GM21390 (cell line): ENCODE data around the gene SLIT3.
"Not testable (repeated sequence)": the region's sequence is repeated elsewhere in the genome, so short reads cannot be mapped to it uniquely, and the experiment has no call there.

Experiments used
- ATAC-seq: cut with Tn5 transposase; IDR thresholded peaks from one replicate; pipeline ENCODE4 v1.9.1; 2021; ENCODE audit not compliant: unreplicated experiment

The SLIT3 gene

GRCh38 chr5:169223595-169223953 lies 77.4 kb downstream of the SLIT3 start:
- ATAC-seq = no peak

- no peak for ATAC-seq
Measured at GRCh38 chr5:169222934-169223594, 77.9 kb downstream of the SLIT3 start.

- ATAC-seq = no peak
Measured at GRCh38 chr5:169221519-169221918, 79.4 kb downstream of the SLIT3 start.

GRCh38 chr5:169219961-169220360 lies 81.0 kb downstream of the SLIT3 start:
- ATAC-seq = no peak

DNA sequence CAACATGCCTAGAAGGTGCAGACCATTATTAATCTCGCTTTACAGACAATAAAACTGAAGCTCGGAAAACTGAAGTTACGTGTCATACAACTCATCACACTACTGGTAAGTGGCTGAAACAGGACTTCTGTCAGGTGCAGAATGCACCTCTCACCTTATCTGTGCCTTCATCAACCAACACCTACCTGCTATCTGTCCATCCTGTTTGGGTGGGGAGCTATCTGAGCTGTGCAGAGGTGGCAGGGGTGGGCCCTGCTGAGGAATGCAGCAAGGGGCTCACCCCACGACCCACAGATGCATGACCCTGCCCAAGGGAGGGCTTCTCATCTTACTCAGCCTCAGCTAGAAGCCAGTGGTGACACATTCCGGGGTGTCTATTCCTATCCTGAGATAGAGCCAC lies 81.6 kb downstream of the SLIT3 start:
- ATAC-seq = no peak

DNA sequence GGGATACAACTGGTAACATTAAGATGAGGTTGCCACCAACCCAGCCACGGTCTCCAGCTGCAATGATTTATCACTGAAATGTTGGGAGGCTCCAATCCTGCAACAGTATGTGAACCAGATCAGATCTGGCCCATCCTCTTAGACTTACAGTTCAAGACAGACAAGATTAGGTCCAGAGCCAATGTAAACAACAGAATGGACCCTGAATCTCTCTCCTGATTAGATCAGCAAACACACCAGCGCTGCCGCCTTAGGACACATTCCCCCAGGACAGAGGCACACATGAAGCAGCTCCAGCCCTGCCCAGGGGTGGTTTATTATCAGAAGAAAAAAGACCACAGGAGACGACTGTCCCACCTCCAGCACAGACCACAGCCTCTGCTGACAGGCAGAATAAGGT lies 82.1 kb downstream of the SLIT3 start:
- ATAC-seq = no peak

GRCh38 chr5:169218176-169218575 lies 82.8 kb downstream of the SLIT3 start:
- ATAC-seq = no peak

DNA sequence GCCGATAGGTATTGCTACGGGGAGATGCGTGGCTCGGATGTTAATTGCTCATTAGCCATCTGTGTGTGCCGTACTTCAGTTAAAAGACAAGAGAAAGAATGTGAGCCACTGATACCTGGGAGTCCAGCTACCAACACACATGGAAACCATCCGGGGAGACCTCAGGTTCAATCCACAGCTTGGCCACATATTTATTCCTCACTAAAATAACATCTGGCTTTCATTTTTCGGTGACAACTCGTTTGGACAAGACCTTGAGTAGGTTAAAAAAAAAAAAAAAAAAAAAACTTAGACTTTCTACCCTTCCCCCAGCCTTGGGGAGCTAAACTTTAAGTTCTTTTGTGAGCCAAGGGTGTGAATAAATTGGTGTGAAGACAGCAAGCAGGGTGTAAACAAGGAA lies 84.1 kb downstream of the SLIT3 start:
- ATAC-seq = no peak

DNA sequence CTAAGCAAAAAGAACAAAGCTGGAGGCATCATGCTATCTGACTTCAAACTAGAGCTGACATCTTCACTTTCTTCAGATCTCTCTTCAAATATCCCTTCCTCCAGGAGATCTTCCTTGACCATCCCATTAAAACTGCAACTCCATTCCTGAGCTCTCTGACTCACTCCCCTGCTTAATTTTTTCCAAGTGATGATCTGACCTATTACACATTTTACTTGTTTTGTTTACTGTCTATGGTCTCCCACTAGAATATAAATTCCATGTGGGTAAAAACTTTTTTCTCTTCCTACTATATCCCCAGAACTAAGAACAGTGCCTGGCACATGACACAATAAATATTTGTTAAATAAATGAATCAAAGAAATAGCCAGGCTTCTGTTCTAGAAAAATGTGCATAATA lies 87.5 kb downstream of the SLIT3 start:
- ATAC-seq = no peak

- ATAC-seq = not testable (repeated sequence)
Measured at GRCh38 chr5:169211761-169212160, 89.2 kb downstream of the SLIT3 start.

DNA sequence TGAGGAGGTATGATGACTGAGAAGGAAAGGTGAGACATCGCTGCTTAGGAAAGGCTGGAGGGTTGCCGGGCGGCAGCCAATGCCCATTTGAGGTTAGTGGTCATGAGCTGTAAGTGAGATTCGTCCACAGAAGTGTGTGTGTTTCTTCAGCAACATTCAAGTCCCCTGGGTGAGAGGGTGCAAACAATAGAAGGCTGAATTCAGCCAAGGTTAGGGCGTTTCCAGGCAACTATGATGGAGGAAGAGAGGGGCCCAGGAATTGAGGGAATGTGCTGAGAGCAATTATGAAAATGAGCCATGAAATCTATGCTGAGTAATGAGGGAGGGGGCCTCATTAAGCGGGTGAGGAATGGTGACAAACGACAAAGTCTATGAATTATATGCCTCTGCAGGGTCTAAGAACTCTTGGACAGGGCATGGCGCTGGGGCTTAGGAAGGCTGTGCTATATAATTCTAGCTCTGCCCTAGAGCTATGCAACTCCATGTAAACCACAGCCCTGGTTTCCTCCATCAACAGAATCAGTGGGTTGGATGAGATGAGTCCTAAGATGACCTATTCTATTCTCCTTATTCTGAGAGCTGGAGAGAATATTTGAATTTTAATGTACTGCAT lies 96.0 kb downstream of the SLIT3 start:
- no peak for ATAC-seq

GRCh38 chr5:169202969-169203368 lies 98.0 kb downstream of the SLIT3 start:
- no peak for ATAC-seq

DNA sequence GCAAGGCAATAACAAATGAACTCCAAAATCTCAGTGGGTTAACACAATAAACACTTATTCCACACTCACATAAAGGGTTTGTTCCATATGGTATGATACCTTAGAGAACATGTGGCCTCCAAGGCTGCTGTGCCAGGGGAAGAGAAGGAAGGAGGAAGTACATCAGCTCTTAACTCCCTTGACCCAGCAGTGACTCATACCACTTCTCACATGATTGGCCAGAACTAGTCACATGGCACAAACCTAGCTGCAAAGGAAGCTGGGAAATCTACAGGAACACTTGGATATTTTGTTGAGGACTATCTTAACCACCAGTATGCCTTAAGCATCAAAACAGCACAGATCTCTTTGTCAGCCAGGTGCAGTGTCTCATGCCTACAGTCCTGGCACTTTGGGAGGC lies 99.3 kb downstream of the SLIT3 start:
- no peak for ATAC-seq

DNA sequence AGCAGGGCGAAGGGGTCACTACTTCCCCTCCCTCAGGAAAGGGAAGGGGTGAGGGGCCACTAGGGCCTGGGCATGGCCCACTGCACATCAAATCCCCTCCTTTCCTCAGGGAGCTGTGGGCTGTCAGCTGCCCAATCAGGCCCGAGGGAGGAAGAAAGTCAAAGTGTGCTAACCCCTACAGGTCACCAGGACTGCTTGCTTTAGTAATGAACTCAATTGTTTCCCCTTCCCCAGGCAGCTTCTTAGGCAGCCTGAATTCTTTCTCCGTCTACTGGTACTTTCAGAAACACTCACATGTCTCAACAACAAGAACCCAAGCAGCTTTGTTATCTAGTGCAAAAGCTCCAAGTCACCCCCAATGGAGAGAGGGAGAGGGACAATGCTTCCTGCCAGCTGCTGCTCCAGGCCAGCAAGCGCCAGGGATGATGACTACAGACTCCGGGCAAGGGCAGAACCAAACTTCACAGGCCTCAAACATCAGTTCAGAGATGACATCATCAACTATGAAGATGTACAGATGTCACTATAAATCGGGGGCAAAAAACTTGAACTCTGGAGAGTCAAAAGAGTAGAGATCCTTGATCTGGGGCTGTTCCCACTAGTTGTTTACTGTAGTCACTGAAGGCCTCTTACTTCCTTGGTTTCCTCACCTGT lies 100.7 kb downstream of the SLIT3 start:
- no peak for ATAC-seq

DNA sequence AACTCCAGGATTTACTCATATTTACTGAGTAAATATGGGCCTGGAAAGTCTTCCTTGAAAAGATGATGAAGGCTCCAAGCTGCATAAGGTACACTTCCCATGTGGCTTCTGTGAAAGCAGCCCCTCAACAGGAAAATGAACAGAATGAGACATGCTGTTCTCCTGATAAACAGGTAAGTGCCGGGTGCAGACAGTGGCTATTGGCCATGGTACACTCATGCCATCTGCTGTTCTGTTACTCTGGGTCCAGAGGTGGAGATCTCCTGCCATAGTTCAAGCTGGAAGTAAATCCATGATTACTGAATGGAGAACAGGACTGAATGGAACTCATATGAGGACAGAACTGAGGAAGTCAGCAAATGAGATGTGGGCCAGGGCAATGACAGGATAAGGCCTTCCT lies 103.6 kb downstream of the SLIT3 start:
- no peak for ATAC-seq

- ATAC-seq = no peak
Measured at GRCh38 chr5:169196059-169196458, 104.9 kb downstream of the SLIT3 start.

- no peak for ATAC-seq
Measured at GRCh38 chr5:169195601-169196000, 105.3 kb downstream of the SLIT3 start.

DNA sequence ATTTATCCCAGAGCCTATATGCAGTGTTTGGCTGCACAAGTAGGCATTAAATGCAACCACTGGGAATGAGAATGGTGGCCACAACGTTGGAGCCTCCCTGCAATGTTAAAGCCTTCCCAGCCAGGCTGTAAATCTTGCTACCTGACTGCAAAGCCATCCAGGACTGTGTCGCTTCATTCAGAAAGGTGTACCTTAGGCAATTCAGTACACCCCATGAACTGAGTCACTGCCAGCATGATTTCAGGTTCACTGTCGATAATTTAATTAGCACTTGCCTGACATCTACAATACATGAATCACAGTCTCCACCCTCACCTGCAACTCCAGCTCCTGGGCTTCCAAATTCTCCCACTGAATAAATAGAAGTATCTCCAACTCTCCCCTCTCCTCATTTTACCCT lies 108.4 kb downstream of the SLIT3 start:
- ATAC-seq = no peak

- ATAC-seq = no peak
Measured at GRCh38 chr5:169190849-169191248, 110.1 kb downstream of the SLIT3 start.

- no peak for ATAC-seq
Measured at GRCh38 chr5:169185626-169186025, 115.3 kb downstream of the SLIT3 start.

GRCh38 chr5:169183576-169183975 lies 117.4 kb downstream of the SLIT3 start:
- no peak for ATAC-seq

- no peak for ATAC-seq
Measured at GRCh38 chr5:169182797-169183196, 118.1 kb downstream of the SLIT3 start.

DNA sequence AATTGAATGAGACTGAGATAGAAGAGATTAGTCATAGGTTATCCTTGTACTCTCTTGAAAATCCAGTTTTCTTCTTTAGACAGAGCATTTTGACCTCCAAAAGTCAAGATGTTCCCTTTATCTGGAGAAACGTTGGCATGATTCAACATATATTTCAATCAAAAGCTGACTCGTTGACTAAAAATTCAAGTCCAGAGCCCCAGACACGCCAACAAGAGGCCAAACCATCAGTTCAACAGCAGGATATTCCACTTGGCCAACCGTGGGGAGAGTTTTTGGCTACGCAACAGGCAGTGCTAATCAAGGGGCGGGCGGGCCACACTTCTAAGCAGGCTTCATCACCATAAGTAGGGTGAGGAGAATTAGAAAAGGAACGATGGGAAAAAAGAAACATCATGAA lies 119.1 kb downstream of the SLIT3 start:
- no peak for ATAC-seq
